Measurements from ENCODE around the gene DARS1.

DARS1 gene

GRCh38 chr2:135905679-135906078 lies 79.7 kb downstream of the DARS1 start:
- FAIRE-seq (no peak), DNase-seq (ENCODE audit: insufficient read length, low spot score) (no peak)
- TF ChIP-seq, protein P1, sequence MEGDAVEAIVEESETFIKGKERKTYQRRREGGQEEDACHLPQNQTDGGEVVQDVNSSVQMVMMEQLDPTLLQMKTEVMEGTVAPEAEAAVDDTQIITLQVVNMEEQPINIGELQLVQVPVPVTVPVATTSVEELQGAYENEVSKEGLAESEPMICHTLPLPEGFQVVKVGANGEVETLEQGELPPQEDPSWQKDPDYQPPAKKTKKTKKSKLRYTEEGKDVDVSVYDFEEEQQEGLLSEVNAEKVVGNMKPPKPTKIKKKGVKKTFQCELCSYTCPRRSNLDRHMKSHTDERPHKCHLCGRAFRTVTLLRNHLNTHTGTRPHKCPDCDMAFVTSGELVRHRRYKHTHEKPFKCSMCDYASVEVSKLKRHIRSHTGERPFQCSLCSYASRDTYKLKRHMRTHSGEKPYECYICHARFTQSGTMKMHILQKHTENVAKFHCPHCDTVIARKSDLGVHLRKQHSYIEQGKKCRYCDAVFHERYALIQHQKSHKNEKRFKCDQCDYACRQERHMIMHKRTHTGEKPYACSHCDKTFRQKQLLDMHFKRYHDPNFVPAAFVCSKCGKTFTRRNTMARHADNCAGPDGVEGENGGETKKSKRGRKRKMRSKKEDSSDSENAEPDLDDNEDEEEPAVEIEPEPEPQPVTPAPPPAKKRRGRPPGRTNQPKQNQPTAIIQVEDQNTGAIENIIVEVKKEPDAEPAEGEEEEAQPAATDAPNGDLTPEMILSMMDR (IDR thresholded peaks at IDR 0.05; ENCODE audit: insufficient read depth, missing control alignments): no peak

DNA sequence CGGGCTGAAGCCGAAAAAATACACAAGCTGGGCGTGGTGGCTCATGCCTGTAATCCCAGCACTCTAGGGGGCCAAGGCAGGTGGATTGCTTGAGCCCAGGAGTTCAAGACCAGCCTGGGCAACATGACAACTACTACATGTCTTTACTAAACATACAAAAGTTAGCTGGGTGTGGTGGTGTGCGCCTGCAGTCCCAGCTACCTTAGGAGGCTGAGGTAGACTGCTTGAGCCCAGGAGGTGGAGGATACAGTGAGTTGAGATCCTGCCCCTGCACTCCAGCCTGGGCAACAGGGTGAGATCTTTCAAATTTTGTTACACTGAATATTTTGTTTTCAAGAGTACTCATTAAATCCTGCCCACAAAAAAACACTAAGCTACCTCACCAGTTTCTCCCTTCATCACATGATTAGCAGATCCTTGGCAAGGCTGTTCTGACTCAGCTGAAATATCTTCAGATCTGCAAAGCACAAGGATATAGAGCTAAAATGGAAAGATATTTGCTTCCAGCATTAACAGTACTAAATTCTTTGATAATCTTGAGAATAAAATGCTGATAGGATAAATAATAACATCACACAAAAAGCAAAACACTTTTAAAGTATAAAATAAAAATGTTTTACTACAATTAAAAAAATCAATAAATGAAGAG lies 81.0 kb downstream of the DARS1 start:
- FAIRE-seq (no peak), DNase-seq (ENCODE audit: insufficient read length, low spot score) (no peak)
- TF ChIP-seq, protein P1 (IDR thresholded peaks at IDR 0.05; ENCODE audit: insufficient read depth, missing control alignments): no peak

DNA sequence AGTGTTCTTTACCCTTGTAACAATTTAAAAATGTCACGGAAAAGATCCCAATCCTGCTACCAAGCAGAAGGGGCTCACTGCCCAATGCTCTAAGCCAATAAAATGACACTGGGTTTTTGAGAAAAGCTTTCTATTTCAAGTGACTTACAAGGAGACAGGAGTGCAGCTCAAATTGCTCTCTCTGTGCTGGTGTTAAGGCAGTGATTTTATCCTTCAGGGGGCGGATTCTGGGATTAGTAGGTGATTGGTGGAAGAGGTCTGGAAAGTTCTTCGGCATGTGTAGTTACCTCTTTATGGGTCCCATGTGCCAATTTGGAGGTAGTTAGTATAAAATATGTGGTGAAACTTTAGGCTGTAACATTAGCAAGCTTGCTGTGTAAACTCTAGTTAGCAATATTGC lies 81.8 kb downstream of the DARS1 start:
- FAIRE-seq: no peak
- TF ChIP-seq, protein P1 (IDR thresholded peaks at IDR 0.05; ENCODE audit: insufficient read depth, missing control alignments): no peak
- no peak for DNase-seq (ENCODE audit: insufficient read length, low spot score)

- FAIRE-seq: no peak
- no peak for DNase-seq (ENCODE audit: insufficient read length, low spot score)
- TF ChIP-seq, protein P1 (IDR thresholded peaks at IDR 0.05; ENCODE audit: insufficient read depth, missing control alignments): no peak
Observed at GRCh38 chr2:135899567-135899966, 85.9 kb downstream of the DARS1 start.

GRCh38 chr2:135898234-135898786 lies 87.1 kb downstream of the DARS1 start:
- TF ChIP-seq, protein P1 (IDR thresholded peaks at IDR 0.05; ENCODE audit: insufficient read depth, missing control alignments): no peak
- FAIRE-seq (no peak), DNase-seq (ENCODE audit: insufficient read length, low spot score) (no peak)

GRCh38 chr2:135894930-135895329 lies 90.5 kb downstream of the DARS1 start:
- FAIRE-seq: no peak
- TF ChIP-seq, protein P1 (IDR thresholded peaks at IDR 0.05; ENCODE audit: insufficient read depth, missing control alignments): no peak
- no peak for DNase-seq (ENCODE audit: insufficient read length, low spot score)

DNA sequence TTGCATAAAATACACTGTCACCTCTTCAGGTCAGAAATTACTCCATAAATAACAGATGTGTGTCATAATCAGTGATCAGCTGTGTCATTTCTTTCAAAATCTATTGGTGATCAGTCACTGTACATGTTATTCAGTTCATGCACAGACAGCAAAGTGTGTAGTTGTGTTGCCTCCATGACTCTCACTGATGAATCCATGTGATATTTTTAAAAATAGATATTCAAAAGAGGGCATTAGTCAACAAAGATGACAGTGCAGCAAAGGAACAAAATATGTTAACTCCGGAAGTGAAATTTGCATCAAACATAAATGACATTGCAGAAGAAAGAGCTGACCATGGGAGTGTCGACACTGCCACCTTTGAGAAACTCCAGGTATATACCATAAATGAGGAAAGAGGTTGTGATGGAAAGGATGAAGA lies 92.0 kb downstream of the DARS1 start:
- no peak for FAIRE-seq

More for the DNA sequence above, 92.0 kb downstream of the DARS1 start:
- TF ChIP-seq, protein P1 (IDR thresholded peaks at IDR 0.05; ENCODE audit: insufficient read depth, missing control alignments): no peak
- no peak for DNase-seq (ENCODE audit: insufficient read length, low spot score)
